GM21447 (cell line): Measurements from ENCODE around the gene KLF2.

Source experiments
- ATAC-seq: cut with Tn5 transposase; IDR thresholded peaks from one replicate; pipeline ENCODE4 v1.9.1; 2021; ENCODE audit not compliant: unreplicated experiment

The KLF2 gene

GRCh38 chr19:16306728-16307402 lies 17.8 kb upstream of the KLF2 start:
- ATAC-seq: no peak

GRCh38 chr19:16308081-16308480 lies 16.5 kb upstream of the KLF2 start:
- no peak for ATAC-seq

GRCh38 chr19:16309643-16310042 lies 15.0 kb upstream of the KLF2 start:
- no peak for ATAC-seq

- no peak for ATAC-seq
Observed at GRCh38 chr19:16315825-16316505, 8.7 kb upstream of the KLF2 start.

GRCh38 chr19:16316506-16316882 lies 8.1 kb upstream of the KLF2 start:
- ATAC-seq: no peak

- ATAC-seq: no peak
Observed at GRCh38 chr19:16319481-16319880, 5.1 kb upstream of the KLF2 start.

GRCh38 chr19:16320987-16321386 lies 3.6 kb upstream of the KLF2 start:
- ATAC-seq: no peak

- ATAC-seq: no peak
Observed at GRCh38 chr19:16325161-16325527, 518 bp downstream of the KLF2 start.

- ATAC-seq: no peak
Observed at GRCh38 chr19:16325641-16326400, 1.2 kb downstream of the KLF2 start.

GRCh38 chr19:16326401-16327168 lies 2.0 kb downstream of the KLF2 start:
- no peak for ATAC-seq

- ATAC-seq: no peak
Observed at GRCh38 chr19:16327169-16327475, 2.5 kb downstream of the KLF2 start.

GRCh38 chr19:16327501-16327900 lies 2.9 kb downstream of the KLF2 start:
- no peak for ATAC-seq

GRCh38 chr19:16327911-16328823 lies 3.5 kb downstream of the KLF2 start:
- no peak for ATAC-seq

GRCh38 chr19:16328824-16329482 lies 4.3 kb downstream of the KLF2 start:
- ATAC-seq: no peak

- ATAC-seq: no peak
Observed at GRCh38 chr19:16330368-16330801, 5.8 kb downstream of the KLF2 start.

- ATAC-seq: no peak
Observed at GRCh38 chr19:16330806-16331690, 6.4 kb downstream of the KLF2 start.

GRCh38 chr19:16333001-16333586 lies 8.5 kb downstream of the KLF2 start:
- no peak for ATAC-seq

- ATAC-seq: no peak
Observed at GRCh38 chr19:16334411-16334810, 9.8 kb downstream of the KLF2 start.

- no peak for ATAC-seq
Observed at GRCh38 chr19:16335226-16335625, 10.6 kb downstream of the KLF2 start.
